GF-D8 (cell line): Measurements from ENCODE around the gene TMEM11.
"Not testable (repeated sequence)": the region's sequence is repeated elsewhere in the genome, so short reads cannot be mapped to it uniquely, and the experiment has no call there.

Source experiments
- DNase-seq: peaks from one replicate; lab custom pipeline; 2025; lab: John Stamatoyannopoulos, UW

The TMEM11 gene

DNA sequence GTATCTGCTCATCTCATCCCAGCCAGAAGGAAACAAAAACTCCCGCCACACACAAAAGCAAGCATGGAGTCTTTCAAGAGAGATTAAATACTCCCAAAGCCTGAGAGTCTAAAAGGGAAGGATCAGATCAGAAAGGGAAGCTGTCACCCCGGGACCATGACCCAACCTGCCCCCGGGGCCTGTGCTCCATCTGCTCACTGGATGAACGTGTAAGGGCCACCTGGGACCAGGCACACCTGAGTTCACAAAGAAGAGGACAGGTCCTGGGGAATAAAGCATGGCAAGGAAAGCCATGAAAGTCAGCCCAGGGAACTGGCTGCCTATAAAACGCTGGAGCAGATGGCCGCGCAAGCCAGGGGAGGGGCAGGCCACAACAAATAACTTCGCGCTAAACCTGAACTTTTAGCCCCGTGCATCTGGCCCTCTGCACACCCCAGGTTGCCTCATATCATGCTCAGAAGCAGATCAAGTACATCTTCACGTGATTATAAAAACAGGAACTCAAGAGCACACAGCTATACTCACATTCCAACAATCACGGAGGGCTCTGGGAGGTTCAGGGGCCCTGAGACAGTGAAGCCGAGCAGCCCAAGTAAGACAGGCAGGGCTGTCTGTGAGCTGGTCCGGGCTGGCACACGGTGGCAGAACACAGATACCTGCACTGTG lies 3.4 kb downstream of the TMEM11 start:
- DNase-seq, result peak; percentile 50

DNA sequence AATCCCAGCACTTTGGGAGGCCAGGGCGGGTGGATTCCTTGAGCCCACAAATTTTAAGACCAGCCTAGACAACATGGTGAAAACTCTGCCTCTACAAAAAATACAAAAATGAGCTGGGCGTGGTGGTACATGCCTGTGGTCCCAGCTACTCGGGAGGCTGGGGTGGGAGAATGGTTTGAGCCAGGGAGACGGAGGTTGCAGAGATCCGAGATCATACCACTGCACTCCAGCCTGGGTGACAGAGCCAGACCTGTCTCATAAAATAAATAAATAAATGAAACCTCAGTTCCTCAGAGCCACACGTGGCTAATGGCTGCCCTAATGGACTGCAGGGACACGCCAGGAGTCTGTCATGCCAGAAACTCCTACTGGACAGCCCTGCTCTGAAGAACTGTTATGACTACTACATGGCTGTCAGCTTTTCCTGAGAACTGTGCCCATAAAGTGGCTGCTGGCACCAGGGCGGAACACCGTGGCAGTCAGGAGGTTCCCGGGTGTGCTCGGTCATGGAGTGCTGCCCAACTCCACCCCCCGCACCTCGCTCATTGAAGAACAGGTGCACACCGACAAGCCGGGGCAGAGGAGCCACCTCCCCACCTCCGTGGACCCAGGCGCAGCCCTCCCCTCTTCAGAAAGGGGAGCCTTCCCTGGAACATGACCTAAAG lies 4.3 kb downstream of the TMEM11 start:
- no peak for DNase-seq

DNA sequence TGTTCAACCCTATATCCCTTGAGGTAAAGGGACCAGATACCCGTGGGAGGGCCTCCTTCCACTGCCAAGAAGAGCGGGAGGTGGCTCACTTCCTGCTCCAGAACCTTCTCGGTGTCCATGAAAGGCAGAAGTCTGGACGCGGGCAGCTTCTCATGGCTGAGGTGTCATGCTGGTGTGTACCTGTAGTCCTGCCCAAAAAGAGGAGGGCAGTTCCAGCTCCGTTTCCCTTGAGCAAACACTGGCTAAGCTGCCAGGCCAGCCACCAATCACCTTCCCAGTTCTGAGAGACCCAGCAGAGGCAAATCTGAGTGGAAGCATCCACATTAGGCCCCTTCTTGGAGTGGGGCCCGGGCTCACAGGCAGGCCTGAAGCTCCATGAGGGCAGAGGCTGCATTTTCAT lies 5.6 kb downstream of the TMEM11 start:
- no peak for DNase-seq

DNA sequence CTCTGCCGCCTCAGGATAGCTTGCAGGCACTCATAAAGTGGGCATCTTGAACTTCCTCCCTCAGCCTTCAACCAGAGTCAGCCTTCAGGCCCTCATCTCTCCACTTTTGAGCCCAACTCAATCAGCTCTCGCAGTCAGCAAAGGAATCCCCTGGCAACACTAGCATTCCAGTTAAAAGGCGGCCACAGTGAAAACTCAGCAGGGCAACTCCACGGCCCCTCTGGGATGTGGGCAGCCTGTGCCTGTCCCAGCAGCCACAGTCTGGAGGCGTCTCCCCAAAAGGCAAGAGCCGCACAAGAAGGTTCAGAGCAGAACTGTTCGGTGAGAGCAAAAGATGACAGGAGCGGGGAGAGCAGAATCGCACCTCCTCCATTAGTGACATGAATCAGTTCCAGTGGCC lies 9.0 kb downstream of the TMEM11 start:
- no peak for DNase-seq

DNA sequence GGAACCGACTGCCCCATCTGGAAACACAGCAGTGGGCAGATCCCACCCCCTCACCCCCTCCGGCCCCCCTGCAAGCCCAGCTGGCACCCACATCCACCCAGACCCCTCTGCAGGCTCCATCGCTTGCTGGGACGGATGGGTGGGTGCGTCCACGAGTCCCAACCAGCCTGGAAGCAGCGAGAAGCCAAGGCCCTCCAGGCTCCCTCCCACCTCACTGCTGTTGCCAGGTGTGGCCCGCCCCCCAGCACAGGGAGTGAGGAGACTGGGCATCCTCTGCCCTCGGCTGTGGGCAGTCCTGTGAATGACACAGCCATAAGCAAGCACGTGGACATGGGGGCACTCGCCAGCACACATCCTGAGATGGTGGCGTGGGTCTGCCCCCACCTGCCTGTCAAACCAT lies 11.4 kb downstream of the TMEM11 start:
- DNase-seq, result no peak

DNA sequence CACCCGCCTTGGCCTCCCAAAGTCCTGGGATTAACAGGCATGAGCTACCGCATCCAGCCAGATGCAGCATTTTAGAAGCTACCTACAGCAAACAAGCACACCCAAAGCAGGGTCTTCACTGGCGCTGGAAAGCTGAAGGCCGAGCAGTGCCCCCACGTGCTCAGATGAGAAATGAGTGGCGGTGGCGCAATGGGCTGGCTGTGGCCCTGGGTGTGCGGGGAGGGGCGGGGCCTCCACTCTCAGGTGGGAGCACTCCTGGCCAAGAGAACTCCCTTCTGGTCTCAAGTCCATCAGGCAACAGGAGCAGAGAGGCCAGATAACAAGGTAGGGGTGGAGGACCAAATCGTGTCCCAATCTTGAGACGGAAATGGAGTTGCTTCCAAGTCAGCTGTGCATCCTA lies 12.1 kb downstream of the TMEM11 start:
- DNase-seq, result no peak

DNA sequence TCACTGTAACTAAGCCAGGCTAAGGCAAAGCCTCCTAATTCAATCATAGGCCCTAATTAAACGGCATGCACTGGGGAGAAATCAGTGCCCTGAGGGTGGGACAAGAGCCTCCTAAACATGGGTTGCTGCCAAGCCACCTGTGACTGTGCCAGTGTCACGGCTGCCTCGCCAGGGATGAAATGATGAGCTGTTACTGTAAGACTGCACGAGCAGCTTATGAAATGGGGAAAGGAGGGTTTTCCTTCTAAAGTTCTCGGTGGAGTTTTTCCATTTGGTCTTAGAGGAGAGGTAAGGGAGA lies 12.7 kb downstream of the TMEM11 start:
- DNase-seq, result no peak

DNA sequence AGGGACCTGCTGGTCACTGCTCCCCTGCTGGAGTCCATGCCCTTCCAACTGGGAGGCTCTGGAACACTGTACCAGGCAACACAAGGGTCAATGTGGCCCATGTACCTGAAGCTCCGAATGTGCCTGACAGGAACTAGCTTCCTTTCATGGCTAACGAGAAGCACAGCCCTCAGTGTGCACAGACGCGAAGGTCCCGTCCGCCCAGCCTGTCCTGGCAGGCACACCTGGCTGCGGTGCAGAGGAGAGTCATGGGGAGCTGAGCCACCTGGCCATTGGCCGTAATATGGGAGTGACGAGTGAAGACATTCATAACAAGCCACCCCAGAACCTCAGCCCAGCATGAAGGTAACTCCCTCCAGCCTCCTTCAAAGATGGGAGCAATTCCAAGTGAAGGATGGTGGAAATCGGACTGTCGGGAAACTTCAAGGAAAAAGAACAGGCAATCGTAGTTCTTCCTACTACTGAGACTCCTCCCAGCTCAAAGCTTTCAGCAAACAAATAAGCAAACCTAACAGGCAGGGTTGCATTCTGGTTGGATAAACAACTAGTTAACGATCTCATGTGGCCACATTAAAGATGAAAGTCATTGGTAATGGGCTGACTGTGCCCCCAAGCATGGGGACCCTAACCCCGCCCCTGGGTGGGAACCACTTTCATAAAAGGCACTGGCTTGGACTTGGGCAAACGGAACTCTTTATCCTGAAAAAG lies 13.2 kb downstream of the TMEM11 start:
- DNase-seq, result no peak

DNA sequence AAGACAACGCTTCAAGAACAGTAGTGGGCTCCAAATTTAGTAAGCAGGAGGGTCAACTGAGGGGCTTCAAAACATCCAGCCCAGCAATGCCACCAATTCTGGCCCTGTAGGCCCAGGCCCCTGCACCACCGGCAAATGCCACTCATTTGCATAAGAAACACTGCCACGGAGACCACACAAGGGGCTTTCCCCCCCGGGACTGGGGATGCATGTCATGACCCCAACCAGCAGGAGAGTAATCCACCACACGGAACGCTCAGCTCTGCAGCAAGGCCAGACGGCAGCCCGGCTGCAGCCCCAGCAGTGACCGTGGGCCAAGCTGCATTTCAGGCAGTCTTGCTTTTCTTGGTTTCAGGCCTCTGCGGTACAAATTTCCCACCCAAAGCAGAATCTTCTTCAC lies 14.1 kb downstream of the TMEM11 start:
- DNase-seq, result no peak

DNA sequence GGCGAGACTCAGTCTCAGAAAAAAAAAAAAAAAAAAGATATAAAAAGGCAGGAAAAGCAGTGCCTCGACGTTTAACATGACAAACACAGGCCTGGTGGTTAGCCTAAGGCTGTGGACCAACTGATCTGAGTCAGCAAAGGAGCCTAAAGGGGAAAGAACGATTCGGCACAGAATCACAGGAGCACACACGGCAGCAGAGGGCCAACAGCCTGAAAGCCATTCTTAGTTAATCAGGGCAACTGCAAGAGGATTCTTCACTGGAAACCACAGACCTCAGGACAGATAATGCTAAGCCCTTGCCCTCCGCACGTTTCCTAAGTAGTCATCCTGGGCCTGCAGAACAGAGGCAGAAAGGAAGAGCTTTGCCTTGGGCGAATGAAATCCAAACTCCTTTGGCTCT lies 14.7 kb downstream of the TMEM11 start:
- DNase-seq, result no peak

DNA sequence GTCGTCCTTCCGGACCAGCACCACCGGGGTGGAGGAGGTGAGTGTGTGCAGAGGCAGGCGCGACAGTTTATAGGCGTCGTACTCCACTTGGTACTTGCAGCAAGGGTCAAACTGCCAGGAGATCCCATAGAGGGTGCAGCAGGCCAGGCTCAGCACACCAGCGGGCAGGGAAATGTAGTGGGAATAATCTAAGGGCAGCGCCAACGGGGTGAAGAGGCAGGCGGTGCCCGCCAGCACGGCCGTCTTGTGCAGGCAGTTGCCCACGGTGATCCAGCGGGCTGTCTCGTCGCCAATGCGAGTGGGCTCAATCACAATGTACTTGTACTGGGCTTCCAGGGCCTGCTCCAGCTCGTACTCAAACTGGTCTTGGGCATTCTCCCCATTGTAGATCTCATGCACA lies 15.6 kb downstream of the TMEM11 start:
- no peak for DNase-seq

DNA sequence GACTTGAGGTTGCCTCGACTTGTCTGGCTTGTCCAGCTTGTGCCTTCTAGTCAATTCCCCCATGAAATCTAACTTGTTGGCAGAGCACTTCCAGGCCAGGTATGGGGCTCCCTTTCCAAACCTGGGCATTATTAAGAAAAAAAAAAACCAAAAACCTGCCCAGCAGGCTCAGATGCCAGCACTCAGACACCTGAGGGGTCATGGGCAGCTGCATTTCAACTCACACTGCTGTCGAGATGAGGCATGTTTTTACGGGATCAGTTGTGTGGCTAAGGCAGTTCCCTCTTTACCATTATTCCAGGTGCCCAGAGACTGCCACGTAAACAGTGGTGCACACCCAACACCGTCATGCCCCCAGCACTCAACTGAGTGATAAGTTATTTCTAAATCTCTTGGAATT lies 17.8 kb downstream of the TMEM11 start:
- DNase-seq, result no peak

DNA sequence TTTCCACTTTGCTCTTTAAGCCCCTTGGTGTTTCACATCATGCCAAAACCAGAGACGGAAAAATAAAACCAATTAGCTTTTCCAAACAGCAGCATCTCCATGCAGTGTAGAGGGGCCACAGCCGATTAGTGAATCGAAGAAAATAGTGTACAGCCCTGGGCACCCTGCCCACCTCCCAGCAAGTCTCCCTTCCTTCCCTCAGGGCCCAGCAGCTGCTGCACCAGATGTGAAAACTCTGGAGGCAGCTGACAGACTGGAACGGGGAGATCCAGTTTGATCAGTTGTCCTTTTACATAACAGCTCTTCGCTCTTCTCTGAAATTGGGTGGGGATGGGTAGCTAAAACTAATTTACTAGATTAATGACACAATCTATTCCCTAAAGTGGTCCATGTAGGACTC lies 19.3 kb downstream of the TMEM11 start:
- DNase-seq, result no peak

DNA sequence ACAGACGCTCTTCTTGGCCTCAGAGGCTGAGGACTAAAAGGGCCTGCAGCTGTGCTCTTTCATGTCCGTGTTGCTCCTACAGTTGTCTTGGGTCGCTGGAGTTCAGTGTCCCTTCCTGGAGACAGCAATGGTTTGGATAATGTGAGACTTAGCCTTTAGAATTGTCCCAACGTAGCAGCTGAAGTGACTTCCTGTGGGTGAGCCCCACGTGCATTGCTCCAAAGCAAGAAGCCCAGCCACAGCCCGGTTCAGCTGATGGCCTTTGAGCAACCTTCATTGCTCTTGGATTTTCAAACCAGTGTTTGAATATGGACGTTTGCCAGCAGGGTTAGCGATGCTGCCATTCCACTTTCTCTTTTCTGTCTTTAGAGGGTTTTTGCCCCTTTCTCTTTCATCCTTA lies 19.7 kb downstream of the TMEM11 start:
- DNase-seq, result no peak

DNA sequence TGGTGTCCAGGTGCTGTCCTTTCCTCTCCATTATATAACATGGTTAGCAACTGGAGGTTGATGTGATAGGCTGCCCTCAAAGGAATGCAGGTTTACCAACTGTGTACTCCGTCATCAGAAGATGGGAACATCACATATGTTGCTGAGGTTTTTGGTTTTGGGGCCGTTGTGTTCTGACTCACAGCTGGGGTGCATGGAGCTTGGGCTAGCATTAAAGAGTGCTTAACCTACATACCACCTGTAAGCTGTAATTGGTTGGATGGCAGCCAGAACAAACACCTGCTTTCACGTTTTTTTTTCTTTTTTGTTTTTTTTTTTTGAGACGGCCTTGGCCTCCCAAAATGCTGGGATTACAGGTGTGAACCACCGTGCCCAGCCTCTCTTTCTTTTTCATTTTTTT lies 20.9 kb downstream of the TMEM11 start:
- DNase-seq, result no peak

DNA sequence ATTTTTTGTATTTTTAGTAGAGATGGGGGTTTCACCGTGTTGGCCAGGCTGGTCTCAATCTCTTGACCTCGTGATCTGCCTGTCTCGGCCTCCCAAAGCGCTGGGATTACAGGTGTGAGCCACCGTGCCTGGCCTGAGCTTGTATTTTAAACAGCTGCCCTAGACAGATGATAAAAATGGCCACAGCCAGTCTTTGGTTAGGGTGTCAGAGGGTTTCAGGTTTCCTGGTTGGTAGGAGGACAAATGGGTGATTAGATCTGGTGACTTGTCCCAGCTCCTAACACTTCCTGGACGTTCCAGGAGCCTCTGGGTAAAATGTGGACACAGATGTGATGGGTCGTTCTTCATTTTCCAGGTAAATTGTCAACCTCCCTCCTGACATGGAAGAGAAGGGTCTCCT lies 21.5 kb downstream of the TMEM11 start:
- not testable (repeated sequence) for DNase-seq

DNA sequence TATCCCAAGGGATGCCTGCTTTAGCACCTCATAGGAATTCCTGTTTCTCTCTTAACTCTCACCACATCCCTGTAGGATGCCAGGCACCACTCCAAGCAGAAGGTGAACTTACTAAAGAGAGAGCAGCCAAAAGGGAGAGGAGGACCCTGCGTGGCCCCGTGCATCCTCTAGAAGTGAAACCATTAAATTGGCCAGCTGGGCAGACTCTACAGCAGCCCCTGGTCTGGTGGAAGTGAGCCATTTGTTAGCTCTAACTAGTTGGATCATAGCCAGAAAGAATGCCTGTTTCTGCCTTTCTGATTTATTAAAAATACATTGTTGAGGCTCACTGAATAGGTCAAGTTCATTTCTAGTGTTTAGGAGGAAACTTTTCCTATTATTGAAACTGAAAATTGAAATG lies 22.3 kb downstream of the TMEM11 start:
- DNase-seq, result no peak

DNA sequence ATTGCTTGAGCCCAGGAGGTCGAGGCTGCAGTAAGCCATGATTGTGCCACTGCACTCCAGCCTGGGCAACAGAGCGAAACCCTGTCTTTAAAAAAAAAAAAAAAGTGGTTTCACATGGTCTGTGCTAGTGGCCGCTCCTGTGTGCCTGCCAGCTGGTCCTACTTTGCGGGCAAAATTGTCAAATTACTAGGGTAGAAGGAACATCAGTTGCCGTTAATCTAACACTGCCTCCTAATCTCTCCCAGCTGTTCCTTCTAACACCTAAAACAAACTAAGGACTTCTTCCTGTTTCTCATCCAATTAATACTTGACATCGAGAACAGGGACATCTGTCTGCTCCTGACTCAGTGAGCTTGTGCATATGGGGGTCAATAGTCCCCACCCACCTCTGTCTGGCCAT lies 23.9 kb downstream of the TMEM11 start:
- no peak for DNase-seq

DNA sequence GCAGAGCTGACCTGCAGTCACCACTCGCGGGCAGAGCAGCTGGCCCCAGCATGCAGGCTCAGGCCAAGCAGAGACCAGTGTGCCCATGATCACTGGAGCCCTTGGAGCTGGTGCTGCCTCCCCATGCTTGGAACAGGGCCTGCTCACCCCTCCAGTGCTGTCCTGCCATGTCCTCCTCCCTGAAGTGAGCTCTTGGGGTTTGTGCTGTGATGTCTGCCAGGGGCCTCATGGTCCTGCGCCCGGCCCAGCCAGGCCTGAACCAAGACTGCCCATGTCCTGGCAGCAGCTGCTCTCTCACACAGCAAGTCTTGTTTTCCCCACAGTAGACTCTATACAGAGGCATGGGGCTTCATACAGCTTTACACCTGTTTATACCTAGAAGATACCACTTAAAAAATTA lies 24.6 kb downstream of the TMEM11 start:
- no peak for DNase-seq

DNA sequence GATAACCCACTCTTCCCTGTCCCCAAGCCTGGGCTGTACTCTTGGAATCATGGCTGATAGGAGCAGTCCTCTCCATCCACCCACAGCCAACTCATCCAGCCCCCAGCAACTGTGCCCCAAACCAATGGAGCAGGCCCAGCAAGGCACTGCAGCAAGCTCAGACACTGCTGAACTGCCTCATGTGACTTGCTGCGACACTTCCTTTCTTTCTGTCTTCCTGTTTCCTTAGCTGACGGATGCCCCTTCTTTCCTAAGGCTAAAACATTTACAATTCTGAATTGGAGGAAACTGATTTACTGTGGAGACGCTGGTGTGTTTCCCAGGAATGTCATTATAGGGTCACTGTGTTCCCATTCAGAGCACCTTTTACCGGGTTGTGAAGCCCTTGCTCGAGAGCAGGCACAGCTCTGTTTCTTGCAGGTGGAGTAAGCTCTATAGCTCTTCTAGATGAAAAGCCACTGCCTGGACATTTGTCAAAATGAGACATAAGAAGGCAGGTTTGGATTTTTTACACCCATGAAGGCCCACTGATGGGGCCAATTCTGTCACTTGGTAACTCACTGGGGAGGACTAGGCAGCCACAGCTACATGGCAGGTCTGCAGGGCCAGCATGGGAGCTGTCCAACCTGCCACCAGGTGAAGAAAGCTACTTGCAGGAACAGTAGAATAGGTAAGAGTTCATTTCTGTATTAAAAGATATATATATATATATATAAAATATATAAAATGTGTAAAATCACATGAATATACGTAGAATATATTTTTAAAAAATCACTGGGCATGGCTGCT lies 27.4 kb downstream of the TMEM11 start:
- peak; percentile 4 for DNase-seq

DNA sequence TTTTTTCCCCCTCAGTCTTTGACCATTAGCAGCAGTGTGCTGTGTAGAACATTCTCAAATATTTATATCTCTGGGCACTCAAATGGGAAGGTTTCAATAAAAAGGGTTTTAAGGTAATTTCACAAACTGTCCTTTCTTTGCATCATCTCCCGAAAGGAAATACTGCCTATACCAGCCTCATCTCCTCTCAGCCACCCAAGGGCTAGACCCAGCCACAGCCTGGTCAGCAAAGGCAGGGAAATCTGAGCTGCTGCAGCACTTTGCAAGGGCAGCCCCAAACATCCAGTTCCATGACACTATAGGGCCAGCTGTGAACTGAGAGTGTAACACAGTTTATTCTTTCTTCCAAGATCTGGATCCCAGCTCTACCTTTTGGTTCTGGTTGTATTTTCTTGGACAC lies 28.9 kb downstream of the TMEM11 start:
- DNase-seq, result no peak

DNA sequence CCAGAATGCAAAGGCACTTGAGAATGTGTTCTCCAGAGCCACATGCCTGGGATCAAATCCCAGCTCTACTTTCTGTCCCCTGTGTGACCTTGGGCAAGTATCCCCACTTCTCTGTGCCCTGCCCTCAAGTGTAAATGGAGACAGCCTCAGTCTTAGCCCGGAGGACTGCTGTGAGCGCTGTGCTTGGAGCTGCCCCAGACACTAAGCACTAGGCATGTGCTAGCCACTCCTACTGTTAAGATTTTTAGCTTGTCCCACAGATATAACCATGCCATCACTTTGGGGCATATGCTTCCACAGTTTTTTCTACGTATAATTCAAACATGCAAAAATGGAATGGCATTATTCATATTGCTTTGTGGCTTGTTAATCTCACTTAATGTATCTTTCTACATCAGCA lies 29.4 kb downstream of the TMEM11 start:
- no peak for DNase-seq

DNA sequence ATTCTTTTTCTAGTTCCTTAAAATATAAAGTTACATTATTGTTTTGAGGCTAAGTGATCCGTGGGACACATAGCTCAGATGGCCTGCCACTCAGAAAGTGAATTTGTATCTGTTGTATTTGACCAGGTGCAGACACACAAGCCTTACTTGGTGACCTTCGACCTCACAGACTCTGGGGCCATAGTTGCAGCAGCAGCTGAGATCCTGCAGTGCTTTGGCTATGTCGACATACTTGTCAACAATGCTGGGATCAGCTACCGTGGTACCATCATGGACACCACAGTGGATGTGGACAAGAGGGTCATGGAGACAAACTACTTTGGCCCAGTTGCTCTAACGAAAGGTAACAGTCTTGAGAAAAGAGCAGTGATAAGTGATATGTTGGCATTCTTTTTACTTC lies 30.5 kb downstream of the TMEM11 start:
- DNase-seq, result no peak
